ENCODE results near the gene RFX2.
"Not testable (repeated sequence)": the region's sequence is repeated elsewhere in the genome, so short reads cannot be mapped to it uniquely, and the experiment has no call there.

Gene RFX2

DNA sequence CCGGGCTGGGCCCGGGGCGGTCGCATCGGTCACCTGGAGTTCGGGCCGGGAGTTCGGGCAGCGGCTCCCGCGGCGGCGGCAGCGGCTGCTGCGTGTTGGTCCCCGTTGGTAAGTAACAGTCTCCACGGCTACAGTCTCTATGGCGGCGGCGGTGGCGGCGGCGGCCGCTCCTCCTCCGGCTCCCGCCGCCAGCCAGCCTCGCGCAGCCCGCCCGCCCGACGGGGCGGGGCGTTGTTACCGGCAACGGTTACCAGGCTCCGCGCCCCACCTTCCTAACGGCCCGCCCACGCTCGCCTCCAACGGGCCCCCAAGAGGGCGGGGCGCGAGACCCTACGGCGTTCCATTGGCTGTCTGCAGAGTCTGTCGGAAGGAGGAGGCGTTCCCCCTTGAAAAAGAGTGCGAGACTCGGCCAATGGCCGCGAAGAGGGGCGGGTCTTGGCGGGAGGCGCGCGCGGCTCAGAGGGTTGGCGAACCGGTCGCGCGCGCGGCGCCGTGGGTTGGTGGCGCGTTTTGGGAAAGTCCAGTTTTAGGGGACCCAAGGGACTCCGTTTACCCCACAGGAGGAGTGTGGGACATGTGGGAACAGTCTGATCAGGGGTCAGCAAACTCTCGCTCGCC, at the start of gene RFX2:
Gene RFX2 (minus strand): TSS at position 141 of the 618 bp plus-strand sequence. CDS start 63,004 bp downstream, outside the sequence.
- peak; percentile 98 for DNase-seq

DNA sequence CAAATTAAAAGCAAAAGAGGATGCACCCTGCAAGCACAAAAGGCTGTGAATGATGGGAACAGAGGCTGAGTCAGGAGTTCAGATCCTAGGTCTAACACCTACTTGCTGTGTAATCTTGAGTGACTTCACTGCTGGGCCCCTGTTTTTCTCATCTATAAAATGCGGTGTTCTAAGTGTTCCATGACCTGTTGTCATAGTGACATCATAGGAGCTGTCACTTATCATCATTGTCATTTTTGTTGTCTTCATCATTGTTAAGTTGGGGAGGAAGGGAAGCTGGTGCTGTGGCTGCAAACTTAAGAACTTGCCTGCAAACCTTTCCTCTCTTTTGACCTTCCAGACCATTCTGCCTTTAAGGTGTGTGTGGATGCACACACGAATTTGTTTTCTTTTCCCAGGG, 45.7 kb upstream of the RFX2 start:
- DNase-seq: no peak

DNA sequence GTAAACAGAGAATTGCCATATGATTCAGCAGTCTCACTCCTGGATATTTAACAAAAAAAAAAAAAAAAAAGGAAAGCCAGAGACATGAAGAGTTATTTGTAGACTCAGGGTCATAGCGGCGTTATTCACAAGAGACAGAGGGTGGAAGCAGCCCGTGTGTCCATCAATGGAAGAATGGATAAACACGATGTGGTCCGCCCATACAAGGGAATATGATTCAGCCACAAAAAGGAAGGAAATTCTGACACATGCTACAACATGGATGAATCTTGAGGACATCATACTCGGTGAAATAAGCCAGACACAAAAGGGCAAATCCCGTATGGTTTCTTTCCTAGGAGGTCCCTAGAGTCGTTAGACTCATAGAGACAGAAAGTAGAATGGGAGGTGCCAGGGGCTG, 40.0 kb upstream of the RFX2 start:
- DNase-seq: no peak

DNA sequence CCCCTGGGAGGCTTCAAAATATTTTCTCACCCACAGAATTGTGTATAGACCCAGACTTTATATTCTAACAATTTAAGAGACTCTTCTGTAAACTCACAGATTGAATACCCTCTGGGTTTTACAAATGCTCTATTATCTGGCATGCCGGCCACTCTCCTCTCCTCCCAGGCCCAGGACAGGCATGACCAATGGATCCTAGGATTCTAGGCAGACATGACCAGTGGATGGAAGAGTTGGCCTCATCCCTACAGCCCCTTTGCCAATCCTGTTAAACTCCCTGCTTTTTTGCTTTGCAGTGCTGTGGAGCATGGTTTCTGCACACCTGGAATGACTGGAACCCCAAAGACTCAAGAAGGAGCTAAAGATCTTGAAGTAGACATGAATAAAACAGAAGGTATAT, 30.9 kb upstream of the RFX2 start:
- no peak for DNase-seq

DNA sequence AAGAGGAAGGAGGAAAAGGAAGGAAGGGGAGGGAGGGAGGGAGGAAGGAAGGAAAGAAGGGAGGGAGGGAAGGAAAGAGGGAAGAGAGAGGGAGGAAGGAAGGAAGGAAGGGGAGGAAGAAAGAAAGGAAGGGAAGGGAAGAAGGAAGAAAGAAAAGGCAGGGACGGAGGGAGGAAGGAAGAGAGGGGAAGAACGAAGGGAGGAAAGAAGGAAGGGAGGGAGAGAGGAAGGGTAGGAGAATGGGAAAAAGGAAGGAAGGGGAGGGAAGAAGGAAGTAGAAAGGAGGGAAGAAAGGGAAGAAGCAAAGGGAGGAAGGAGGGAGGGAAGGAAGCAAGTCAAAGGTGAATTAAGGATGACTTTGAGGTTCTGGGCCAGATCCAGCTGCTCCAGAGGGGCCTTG, 28.2 kb upstream of the RFX2 start:
- no peak for DNase-seq

DNA sequence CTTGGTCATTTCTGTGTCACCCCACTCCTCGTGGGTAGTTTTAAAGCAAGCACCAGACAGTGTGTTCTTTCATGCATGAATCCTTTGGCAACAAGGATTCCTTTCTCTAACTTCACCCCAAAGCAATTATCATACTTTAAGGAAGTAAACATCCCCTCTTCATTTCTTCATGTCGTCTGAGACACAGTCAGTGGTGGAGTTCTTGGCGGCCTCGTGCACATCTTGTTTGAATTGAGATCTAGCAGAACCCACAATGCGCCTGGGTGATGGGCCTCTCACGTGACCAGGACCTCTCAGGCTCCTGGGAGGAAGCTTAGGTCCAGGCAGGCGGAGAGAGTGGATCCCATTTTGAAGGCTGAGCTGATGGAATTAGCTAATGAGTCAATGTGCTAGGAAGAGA, 27.8 kb upstream of the RFX2 start:
- no peak for DNase-seq

DNA sequence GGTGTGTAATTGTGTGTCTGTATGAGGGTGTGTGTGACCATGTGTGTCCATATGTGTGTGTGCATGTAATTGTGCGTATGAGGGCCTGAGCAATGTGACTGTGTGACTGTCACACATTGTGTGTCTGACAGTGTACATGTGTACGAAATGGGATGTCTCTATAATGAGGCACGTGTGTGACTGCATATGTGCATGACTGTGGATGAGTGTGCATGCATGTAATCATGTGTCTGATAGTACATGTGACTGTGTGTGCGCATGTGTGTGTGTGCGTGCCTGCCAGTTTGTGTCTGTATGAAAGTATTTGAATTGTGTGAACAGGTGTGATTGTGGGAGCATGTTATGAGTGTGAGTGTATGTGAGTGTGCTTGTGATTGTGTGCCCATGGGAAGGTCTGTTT, 22.9 kb upstream of the RFX2 start:
- DNase-seq: no peak

DNA sequence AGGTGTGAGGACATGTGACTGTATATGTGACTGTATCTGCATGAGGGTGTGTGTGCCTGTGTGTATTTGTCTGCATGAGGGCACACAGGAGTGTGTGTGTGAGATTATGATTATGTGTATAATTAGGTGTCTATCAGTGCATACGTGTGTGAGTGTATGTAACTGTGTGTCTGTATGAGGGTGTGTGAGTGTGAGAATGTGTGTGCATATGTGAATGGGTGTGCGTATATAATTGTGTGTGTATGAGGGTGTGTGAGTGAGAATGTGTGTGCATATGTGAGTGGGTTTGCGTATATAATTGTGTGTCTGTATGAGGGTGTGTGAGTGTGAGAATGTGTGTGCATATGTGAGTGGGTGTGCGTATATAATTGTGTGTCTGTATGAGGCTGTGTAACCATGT, 22.2 kb upstream of the RFX2 start:
- DNase-seq: no peak

DNA sequence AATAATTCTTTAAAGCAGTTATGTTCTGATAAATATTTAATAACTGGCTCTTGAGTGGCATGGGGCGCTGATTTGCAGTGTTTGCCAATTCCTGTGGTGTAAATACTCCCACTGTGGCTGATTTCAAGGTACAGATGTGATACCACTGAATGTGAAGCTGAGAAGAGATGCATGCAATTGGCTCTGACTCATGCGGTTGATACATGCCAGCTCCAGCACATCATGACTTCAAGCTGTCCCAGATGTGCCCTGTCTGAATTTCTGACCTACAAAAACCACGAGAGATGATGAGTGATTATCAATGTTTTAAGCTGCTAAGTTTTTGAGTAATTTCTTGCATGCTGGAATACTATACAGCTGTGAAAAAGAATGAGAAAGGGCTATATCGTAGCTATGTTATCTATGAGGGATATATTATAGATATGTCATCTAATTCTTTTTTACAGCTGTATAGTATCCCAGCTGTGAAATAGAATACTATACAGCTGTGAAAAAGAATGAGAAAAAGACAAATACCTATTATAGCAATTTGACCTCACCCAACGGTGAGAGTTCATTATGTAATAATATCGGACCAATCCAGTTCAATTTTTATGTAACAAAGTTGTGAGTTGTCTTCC, 17.5 kb upstream of the RFX2 start:
- DNase-seq: no peak

DNA sequence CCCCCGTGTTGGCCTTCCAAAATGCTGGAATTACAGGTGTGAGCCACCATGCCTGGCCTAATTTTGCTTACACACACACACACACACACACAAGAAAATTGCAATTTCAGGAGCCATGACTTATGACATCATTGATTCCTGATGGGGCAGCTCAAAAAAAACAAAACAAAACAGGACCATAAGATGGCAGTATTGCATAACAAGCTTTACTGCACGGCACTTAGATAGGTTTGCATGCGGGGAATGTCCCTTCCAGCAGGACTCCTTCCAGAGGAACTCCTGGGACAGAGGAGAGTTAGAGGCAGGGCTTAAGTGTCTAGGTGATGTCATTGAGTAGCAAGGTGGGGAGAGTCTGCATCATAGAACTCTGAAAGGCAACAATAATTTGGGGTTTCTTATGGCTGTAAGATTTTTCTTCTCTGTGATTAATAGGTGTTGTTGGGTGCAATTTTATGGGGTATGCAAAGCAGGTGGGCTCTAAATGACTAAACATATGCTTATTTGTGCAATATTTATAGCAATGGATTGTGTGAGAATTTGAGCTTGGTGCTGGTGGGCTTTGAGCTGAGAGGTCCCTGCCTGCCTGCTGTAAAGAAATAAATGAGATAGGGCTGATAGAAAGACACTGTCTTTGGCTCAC, 16.2 kb upstream of the RFX2 start:
- no peak for DNase-seq

DNA sequence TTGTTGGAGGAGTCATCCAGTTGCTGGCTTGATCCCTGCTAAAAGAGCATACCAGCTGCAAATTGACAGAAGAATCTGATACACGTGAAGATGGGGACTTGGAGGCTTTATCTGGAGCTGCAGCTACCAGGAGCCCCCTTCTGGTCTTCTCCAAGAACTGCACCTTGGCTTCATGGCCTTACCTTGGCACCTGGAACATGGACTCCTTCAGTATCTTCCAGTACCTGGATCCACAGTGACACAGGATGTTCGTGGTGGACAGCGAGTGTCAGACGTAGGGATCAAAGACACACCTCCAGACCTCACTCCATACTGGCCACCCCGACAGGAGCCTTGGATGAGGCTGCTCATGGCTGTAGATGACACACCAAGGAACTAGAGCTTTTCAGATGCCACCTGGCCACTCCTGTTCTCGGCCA, 15.3 kb upstream of the RFX2 start:
- DNase-seq: peak; percentile 64

DNA sequence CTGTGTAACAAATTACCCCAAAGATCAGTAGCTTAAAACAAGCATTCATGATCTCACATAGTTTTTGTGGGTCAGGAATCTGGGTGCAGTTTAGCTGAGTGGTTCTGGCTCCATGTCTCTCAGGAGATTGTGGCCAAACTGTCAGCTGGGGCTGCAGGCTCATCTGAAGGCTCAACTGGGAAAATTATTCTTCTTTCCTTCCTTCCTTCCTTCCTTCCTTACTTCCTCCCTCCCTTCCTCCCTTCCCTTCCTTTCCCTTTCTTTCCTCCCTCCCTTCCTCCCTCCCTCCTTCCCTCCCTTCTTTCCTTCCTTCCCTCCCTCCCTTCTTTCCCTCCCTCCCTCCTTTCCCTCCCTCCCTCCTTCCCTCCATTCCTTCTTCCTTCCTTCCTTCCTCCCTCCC, 8.7 kb upstream of the RFX2 start:
- no peak for DNase-seq

DNA sequence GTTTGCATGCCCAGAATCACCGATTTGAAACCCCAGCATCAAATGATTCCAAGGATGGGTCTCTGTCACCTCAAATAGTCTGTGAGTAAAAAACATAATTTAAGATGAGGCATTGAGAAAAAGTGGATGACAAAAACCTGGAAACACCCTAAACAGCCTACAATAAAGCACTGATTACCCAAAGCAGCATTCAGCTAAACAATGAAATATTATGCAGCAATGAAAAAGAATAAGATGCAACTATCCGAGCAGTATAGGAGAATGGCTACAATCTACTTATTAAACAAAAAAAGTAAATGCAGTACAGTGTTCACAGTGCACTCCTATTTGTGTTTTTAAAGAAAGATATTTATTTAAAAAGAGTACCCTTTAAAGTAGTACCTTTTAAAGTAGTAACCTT, 7.7 kb upstream of the RFX2 start:
- DNase-seq: no peak

DNA sequence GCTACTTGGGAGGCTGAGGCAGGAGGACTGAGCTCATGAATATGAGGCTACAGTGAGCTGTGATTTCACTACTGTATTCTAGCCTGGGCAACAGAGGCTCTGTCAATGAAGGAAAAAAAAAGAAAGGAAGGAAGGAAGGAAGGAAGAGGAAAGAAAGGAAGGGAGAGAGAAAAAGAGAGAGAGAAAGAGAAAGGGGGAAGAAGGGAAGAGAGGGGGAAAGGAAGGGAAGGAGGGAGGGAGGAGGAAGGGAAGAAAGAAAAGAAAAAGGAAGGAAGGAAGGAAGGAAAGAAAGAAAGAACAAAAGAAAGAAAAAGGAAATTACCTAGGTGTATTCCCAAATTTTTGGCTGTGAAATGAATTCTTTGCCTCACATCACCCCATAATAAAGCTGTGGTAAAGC, 7.2 kb upstream of the RFX2 start:
- no peak for DNase-seq

DNA sequence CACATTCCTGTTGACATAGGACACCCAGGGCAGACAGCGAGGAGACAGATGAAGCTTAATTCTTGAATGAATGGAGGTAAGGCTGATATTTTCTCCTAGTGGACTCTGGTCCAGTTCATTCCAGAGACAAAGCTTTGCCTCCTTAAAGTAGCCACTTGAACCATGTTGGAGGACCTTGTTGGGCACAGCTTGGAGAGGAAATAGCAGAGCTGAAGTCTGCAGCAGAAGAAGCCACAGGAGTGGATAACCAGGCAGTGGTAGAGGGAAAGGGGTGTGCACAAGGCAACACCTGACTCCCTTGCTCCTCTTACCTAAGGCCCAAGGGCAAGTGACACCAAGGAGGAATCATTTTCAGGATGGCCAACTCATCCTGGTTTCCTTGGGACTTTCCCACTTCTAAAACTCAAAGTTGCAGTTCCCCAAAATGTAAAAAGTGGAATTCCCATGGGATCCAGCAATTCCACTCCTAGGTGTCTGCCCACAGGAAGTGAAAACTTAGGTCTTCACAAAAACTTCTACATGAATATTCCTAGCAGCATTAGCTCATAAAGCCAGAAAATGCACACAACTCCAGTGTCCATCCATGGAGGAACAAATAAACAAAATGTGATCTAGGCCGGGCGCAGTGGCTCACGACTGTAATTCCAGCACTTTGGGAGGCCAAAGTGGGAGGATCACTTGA, 6.6 kb upstream of the RFX2 start:
- no peak for DNase-seq

DNA sequence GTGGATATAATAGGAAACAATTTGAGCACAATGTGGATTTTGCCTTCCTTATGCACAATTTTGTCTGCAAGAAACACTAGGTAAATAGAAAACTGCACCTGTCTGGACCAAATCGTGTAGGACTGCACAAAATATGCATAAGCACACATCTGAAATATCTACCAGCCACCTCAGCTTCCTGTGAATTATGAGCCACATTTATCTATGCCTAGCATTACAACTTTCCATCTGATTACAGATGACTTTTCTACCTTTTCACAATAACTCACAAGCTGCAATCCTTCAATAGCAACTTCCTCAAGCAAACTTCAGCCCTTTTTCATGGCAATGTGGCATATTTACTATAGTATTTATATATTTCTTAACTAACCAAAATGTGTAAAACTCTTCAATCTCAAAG, 5.7 kb upstream of the RFX2 start:
- no peak for DNase-seq

DNA sequence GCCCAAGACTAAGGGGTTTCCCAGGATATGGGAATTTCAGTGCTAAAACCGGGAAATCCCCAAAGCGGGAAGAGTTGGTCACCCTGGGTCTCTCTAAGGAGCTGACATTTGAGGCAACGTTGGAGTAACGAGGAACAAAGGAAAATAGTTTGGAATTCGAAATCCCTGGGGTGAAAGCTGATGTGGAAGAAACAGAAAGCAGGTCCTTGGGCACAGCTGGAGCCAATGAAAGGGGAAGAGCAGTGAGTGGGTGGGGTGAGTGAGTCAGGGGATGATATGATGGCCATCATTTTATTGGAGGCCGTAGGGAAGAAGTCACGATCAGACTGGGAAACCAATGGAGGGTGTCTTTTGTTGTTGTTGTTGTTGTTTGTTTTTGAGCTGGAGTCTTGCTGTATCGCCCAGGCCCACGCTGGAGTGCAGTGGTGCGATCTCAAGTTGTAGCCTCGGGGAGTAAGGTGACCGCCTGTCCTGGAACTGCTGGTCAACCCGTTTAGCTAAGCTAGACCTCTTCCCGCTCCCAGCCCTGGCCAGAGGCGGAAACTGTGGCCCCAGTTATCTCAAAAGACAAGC, 3.4 kb upstream of the RFX2 start:
- no peak for DNase-seq

DNA sequence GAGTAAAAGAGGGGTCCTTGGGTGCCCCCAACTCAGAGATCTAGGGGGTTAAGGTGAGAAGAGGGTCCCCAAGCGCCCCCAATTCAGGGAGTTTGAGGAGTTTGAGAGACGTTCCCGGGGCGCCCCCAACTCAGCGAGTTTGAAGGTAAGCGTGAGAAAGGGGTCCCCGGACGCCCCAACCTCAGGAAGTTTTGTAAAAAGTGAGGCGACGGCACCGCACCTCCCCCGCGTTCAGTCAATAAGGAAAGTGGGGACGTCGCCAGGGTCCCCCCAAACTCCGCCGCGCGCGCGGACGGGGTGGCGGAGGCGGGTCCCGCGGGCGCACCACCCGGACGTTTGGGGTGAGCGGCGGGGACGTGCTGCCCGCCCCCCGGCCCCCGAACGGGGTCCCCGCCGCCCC, 353 bp downstream of the RFX2 start:
- DNase-seq: no peak

DNA sequence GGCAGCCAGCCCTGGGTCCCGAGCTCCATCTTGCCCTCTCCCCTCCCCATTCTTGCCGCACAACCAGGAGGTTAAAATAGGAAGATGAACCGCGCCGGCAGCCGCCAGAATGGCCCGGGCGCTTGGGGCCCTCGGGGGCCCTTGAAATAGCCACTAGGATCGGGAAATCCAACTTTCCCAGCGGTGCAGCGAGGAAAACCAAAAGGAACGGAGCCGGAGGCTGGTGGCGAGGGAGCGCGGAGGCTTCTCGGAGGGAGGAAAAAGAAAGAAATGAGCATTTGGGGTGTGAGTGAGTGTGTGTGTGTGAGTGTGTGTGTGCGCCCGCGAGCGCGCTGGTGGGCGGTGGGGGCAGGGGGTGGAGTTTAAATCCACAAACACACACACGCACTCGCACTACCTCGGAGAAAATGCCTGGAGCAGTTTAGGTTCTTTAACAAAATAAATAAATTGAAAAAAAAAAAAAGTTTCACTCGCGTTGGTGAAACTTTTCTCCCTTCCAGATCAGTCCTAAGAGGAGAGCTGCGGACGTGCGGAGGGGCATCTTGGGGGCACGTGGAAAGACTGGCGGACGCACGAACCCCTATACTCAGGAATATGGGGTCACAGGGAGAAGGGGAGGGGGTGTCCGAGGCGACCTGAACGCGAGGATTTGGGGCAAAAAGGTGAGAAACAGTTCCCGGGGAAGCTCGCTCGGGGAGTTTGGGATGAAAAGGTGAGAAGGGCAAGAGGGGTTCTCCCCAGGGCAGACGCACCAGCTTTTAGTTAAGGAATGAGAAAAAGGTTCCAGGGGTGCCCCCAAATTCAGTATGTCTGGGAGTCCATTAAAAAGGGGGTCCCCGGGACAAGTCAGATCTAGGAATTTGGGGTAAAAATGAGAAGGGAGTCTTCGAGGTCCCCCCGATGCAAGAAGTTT, 1.3 kb downstream of the RFX2 start:
- DNase-seq: peak; percentile 24

DNA sequence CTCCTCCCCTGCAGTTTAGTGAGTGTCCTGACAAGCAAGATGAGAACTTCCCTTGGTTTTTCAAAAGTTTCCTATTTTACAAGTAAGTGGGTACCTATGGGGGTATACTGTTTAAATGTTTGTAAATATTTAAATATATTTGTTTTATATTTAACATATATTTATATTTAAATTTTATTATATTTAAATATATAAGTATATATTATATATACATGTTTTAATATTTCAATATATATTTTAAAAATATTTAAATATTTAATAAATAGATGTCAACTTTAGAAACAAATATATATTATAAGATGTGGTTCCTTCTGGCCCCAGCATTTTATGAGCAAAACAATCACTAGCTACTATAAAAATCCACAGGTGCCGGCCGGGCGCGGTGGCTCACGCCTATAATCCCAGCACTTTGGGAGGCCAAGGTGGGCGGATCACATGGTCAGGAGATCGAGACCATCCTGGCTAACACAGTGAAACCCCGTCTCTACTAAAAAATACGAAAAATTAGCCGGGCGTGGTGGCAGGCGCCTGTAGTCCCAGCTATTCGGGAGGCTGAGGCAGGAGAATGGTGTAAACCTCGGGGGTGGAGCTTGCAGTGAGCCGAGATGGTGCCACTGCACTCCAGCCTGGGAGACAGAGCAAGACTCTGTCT, 3.5 kb downstream of the RFX2 start:
- DNase-seq: not testable (repeated sequence)

DNA sequence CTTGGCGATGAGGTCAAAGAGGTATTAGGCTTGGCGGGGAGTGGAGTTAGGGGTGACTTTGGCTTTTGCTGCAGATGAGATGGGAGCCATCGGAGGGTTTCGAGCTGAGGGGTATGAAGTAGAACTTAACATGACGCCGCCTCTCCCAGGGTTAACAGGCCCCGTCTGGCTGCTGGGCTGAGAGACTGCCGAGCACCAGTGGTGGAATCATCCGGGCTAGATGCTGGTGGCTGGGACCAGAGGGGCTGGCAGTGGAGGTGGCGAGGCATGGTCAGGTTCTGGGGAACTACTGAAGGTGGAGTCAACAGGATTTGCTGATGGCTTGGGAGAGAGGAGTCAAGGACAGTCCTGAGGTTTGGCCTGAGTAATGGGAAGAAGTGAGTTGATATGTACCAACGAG, 4.9 kb downstream of the RFX2 start:
- DNase-seq: no peak

DNA sequence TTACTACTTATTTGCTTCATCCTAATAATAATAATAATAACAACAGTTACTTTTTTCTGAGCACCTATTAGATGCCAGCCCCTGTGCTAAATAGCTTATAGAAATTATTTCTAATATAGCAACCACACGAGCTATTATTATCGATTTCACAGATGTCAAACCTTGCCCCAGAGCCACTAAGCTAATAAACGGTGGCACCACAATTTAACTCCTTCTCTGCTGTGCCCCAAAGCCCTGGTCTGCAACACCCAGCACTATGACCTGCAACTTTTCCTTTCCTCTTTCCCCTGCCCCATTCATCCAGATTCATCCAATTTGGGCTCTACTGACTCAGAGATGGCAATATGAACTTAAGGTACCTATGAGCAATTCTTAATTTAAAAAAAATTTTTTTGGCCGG, 6.4 kb downstream of the RFX2 start:
- DNase-seq: no peak
